MM.1S (cell line): ENCODE results near the gene TXNL4B.

Source experiments
- DNase-seq: peaks from one replicate; pipeline ENCODE4 v3.0.0-alpha.2; 2015
- H2AFZ ChIP-seq: fragments of 300-600 bp; sonication (generic); 2 replicates; pipeline ENCODE4 v1.6.0; 2016; ENCODE audit warnings: antibody characterized with exemption, low read length
- H3F3A ChIP-seq: fragments of 300-600 bp; sonication (generic); 2 replicates; pipeline ENCODE4 v1.6.1; 2016; ENCODE audit warnings: mild to moderate bottlenecking, antibody characterized with exemption, low read length, moderate library complexity, mixed read lengths; ENCODE audit not compliant: insufficient read depth
- H3K27ac ChIP-seq: fragments of 300-600 bp; sonication (generic); 2 replicates; pipeline ENCODE4 v1.5.1; 2016; ENCODE audit warnings: mild to moderate bottlenecking, low read length
- H3K27me3 ChIP-seq: fragments of 300-600 bp; sonication (generic); replicated peaks from 2 replicates; pipeline ENCODE4 v1.6.0; 2016; ENCODE audit warnings: low read length; ENCODE audit not compliant: insufficient read depth
- H3K36me3 ChIP-seq: fragments of 300-600 bp; sonication (generic); replicated peaks from 2 replicates; pipeline ENCODE4 v1.6.1; 2016; ENCODE audit warnings: mild to moderate bottlenecking, low read length, mixed read lengths; ENCODE audit not compliant: insufficient read depth
- H3K4me1 ChIP-seq: fragments of 300-600 bp; sonication (generic); 2 replicates; pipeline ENCODE4 v1.6.1; 2016; ENCODE audit warnings: low read length, mixed read lengths
- H3K4me2 ChIP-seq: fragments of 300-600 bp; sonication (generic); 2 replicates; pipeline ENCODE4 v1.6.0; 2016; ENCODE audit warnings: low read depth, low read length
- H3K4me3 ChIP-seq: fragments of 300-600 bp; sonication (generic); 2 replicates; pipeline ENCODE4 v1.5.1; 2016; ENCODE audit warnings: low read length, mixed read lengths
- H3K79me2 ChIP-seq: fragments of 300-600 bp; sonication (generic); 2 replicates; pipeline ENCODE4 v1.6.1; 2016; ENCODE audit warnings: mixed run types, low read length, mixed read lengths
- H3K9ac ChIP-seq: fragments of 300-600 bp; sonication (generic); 2 replicates; pipeline ENCODE4 v1.6.1; 2016; ENCODE audit warnings: low read length, mixed read lengths
- H3K9me2 ChIP-seq: fragments of 300-600 bp; sonication (generic); replicated peaks from 2 replicates; pipeline ENCODE4 v1.6.1; 2016; ENCODE audit warnings: mild to moderate bottlenecking, low read length, mixed read lengths; ENCODE audit not compliant: insufficient read depth
- H3K9me3 ChIP-seq: fragments of 300-600 bp; sonication (generic); replicated peaks from 2 replicates; pipeline ENCODE4 v1.6.1; 2016; ENCODE audit warnings: mild to moderate bottlenecking, low read length, mixed read lengths; ENCODE audit not compliant: insufficient read depth
- H4K20me1 ChIP-seq: fragments of 300-600 bp; sonication (generic); 2 replicates; pipeline ENCODE4 v1.6.1; 2016; ENCODE audit warnings: mild to moderate bottlenecking, low read length, moderate library complexity, mixed read lengths; ENCODE audit not compliant: insufficient read depth
- CTCF ChIP-seq: fragments of 300-600 bp; sonication (generic); IDR thresholded peaks from 2 replicates; pipeline ENCODE4 v1.5.1; 2016; ENCODE audit warnings: antibody characterized with exemption, low read length, mixed read lengths
- EZH2 ChIP-seq: fragments of 300-600 bp; sonication (generic); optimal IDR thresholded peaks from 2 replicates; pipeline ENCODE3; 2017; ENCODE audit warnings: low read depth, mild to moderate bottlenecking, antibody characterized with exemption, low read length, mixed read lengths
- EZH2phosphoT487 ChIP-seq: fragments of 300-600 bp; sonication (generic); IDR thresholded peaks from 2 replicates; pipeline ENCODE4 v1.6.1; 2018; ENCODE audit warnings: antibody characterized with exemption, low read length

TXNL4B gene

DNA sequence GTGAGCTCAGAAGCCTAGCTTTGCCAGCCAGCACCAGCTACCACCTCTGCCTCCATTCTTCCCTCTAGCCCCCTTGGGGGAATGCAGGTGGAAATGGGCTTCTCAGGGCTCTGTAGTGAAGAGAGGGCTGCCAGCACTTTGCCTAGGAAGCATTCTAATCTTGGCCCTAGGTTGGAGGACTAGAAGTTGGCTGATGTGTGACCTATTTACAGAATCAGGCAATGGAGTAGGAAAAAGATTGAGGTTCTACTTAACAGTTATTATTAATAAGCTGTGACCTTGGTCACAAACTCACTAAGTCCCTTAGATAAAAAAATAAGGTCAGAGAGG, 20.2 kb upstream of the TXNL4B start:
- Histone ChIP-seq H3K9ac (no peak overlapping the region), H3K9me3 (no peaks in the 10 kb centered on the region), H4K20me1 (no peaks in the 10 kb centered on the region), H3F3A (no peaks in the 10 kb centered on the region), H3K9me2 (no peaks in the 10 kb centered on the region), H3K36me3 (no peaks in the 10 kb centered on the region), H3K79me2 (no peaks in the 10 kb centered on the region), H3K27ac (no peak overlapping the region), H3K27me3 (no peaks in the 10 kb centered on the region), H3K4me1 (no peaks in the 10 kb centered on the region), H3K4me3 (no peak overlapping the region), H2AFZ (no peak overlapping the region), H3K4me2 (no peak overlapping the region)
- TF ChIP-seq EZH2phosphoT487 (no peak), CTCF (no peak), EZH2 (no peak)
- DNase-seq: no peak

- H3K4me3 ChIP-seq: no peak overlapping the region
- no peaks in the 10 kb centered on the region for H3K4me1 ChIP-seq
- no peak overlapping the region for H2AFZ ChIP-seq
- H4K20me1 ChIP-seq: no peaks in the 10 kb centered on the region
- H3K36me3 ChIP-seq: no peaks in the 10 kb centered on the region; the same call in none of the 2 replicates
- H3K9ac ChIP-seq: no peak overlapping the region
- no peaks in the 10 kb centered on the region for H3K79me2 ChIP-seq
- H3K27me3 ChIP-seq: no peaks in the 10 kb centered on the region
- TF ChIP-seq EZH2phosphoT487 (no peak), EZH2 (no peak), CTCF (no peak)
- no peaks in the 10 kb centered on the region for H3K9me3 ChIP-seq
- no peaks in the 10 kb centered on the region for H3F3A ChIP-seq
- H3K4me2 ChIP-seq: no peak overlapping the region
- H3K27ac ChIP-seq: no peak overlapping the region
- no peak for DNase-seq
- H3K9me2 ChIP-seq: no peaks in the 10 kb centered on the region
Measured at GRCh38 chr16:72112906-72113615, 19.6 kb upstream of the TXNL4B start.

- H4K20me1 ChIP-seq: no peaks in the 10 kb centered on the region
- H3K4me1 ChIP-seq: no peaks in the 10 kb centered on the region
- DNase-seq: no peak
- no peaks in the 10 kb centered on the region for H3K27me3 ChIP-seq
- no peak overlapping the region for H3K27ac ChIP-seq
- H3K9me3 ChIP-seq: no peaks in the 10 kb centered on the region
- H2AFZ ChIP-seq: no peak overlapping the region
- H3K4me3 ChIP-seq: no peak overlapping the region
- no peak overlapping the region for H3K9ac ChIP-seq
- TF ChIP-seq CTCF (no peak), EZH2 (no peak), EZH2phosphoT487 (no peak)
- no peaks in the 10 kb centered on the region for H3F3A ChIP-seq
- peaks cover 5% of the 10 kb centered on the region for H3K36me3 ChIP-seq
- H3K9me2 ChIP-seq: no peaks in the 10 kb centered on the region
- H3K79me2 ChIP-seq: no peaks in the 10 kb centered on the region
- no peak overlapping the region for H3K4me2 ChIP-seq
Measured at GRCh38 chr16:72112452-72112792, 19.0 kb upstream of the TXNL4B start.
